NCI-H2171 (cell line): ENCODE results near the gene CPS1.

Experiments used
- DNase-seq: peaks from one replicate; lab custom pipeline; 2025; lab: John Stamatoyannopoulos, UW

CPS1 gene

DNA sequence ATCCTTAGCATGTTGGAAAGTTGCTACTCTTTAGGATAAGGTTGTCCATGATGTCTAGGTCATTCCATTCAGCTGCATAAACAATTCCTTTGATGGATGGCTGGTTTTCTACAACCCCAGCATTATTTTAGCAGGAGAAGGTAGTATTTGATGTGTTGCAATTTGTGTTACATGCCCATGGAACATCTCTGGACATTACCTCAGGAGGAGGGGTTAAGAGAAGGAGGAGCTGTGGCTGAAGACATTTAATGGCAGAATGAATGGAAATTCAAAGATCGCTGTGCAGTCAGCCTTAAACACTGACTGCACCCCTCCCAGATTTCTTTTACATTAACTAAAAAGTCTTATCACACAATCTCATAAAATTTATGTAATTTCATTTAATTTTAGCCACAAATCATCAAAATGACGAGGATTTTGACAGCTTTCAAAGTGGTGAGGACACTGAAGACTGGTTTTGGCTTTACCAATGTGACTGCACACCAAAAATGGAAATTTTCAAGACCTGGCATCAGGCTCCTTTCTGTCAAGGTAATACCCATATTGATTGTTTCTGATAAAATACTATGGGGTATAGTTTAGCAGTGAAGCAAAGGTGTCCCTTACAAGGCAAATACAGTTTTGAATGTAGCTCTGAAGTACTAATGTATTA lies at the start of gene CPS1:
TSS of gene CPS1 (plus strand) at position 271 of the 652 bp plus-strand sequence. CDS start at position 406, 135 bp downstream.
- DNase-seq = no peak

DNA sequence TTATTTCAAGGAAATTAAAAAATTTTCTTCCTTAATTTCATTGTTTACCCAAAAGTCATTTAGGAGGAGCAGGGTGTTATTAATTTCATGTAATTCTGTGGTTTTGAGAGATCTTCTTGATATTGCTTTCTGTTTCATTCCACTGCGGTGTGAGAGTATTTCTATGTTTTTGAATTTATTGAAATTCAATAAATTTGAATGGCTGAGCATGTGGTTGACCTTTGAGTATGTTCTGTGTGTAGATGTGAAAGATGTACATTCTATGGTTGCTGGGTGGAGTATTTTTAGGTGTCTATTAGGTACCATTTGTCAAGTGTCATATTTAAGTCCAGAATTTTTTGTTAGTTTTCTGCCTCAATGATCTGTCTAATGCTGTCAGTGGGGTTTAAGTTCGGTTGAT lies 40.5 kb upstream of the CPS1 start:
- DNase-seq = no peak

DNA sequence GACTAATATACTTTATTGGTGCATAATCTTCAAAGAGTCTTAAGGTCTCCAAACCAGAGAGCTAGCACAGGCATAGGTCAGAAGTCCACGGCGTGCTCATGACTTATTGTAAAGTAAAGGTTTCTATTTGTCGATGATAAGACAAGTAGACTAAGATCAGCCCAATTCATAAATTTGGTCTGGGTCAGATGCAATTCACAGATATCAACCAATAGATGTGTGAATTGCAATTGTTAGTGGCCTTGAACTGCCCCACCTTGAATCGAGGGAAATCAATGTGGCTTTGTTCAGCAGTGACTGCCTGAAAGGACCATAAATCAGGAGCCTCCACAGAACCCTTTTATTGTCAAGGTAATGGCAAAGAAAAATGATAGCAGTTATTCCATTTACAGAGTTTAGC lies 39.1 kb upstream of the CPS1 start:
- DNase-seq = no peak

DNA sequence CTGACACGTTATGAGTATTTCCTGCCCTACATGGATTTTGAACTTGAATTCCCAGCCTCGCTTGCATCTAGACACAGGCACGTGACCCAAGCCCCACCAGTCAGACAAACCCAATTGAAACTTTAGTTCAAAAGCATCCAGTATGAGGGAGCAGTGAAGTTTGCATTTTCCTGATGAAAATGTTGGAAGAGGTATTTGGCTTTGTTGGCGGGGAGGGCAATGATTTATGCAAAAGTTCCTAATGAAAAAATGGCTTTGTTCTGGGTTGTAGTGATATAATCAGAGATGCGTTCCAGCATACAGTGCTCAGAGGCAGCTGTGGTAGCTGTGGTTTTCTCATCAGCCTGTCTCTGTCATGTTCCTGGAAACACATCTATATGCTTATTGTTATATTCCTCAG lies 36.8 kb upstream of the CPS1 start:
- DNase-seq = no peak

DNA sequence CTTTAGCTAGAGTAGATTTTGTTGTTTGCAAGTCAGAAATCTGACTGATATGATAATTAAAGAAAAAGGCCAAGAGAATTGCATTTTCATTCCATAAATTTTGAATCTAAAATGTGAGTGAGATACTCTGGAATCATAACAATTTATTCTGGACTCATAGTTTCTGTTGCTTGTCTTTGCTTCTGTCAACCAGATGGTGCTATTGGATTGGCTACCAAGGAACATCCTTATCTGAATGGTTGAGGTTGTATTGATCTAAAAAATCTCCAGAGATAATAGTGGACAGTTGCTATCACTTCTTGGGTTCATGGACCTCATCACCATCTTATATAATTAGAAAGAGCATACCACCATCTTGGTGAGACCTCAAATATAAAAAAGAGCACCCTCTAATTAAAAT lies 34.0 kb upstream of the CPS1 start:
- DNase-seq = no peak

DNA sequence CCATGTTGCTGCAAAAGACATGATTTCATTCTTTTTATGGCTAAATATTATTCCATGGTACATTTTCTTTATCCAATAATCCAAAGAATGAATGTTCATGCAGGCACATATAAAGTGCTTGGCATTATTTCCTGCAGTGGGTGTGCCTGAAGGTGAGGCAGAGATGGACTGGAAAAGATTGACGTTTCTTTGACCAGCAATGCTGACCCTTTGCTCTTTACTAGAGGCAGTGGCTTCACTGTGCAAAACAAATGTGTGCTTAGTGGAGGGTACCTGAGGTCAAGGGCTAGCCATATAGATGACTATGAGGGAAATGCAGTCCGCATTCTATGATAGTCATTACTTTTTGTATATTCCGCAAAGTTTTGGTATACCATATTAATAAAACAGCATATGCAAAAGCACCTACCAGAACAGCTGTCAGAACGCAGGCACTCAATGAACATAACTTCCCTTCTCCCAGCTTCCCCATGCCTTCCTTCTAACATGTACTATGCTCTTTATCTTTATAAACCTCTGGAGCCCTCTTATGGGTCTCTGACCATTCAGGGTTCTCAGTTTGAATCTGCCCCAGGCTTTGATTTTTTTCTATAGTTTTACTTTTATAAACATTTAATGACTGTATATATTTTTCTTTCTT lies 32.6 kb upstream of the CPS1 start:
- DNase-seq = no peak

DNA sequence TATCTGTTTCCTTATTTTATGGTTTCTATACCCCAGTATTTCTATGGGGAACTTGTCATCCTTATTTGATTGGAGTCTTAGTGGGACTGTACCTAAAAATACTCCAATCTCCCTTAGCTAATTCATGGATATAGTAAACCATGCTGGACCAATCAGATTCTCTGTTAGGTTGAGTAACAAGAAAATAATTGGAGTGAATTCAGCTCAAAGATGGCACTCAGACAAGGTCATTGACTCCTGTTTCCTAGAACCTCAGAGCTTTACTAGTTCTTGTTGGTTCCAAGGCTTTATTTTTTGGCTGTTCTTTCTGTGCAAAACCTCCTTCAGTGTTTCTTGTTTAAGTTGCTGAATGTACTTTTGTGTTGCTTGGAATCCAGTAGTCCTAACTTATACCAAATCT lies 31.9 kb upstream of the CPS1 start:
- DNase-seq = no peak

DNA sequence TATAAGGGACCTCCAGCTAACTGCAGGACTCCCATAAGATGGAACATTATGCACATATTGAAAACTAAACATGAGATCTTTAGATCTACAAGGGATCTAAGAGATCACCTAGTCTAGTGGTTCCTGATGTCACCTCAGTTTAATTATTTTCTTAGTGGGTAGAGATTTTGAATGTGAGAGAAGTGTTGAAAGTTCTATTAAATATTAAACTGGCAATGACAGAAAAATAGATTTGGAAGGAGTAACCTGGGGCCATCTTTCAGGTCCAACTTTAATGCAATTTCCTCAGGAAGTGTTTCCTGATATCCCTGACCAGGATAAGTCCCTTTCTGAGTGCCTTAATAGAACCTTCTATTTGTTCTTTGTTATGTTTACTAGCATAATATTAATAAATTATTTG lies 29.1 kb upstream of the CPS1 start:
- DNase-seq = no peak

DNA sequence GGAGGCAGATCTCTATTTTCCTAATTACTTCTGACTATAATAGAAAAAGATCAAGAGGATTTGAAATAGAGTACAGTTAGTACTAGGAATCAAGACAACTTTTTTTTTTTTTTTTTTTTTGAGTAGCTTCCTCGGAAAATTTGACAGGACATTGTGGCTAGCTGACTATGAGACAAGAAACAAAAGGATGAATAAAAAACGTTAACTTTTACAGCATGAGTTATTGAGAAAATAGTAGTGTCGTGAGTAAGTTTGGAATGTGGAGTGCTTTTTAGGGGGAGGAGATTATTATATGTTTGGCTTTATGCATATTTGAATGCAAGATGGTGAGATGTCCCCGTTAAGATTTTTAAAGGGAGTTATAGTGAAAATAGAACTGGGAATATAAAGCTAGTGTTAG lies 27.7 kb upstream of the CPS1 start:
- DNase-seq = no peak

DNA sequence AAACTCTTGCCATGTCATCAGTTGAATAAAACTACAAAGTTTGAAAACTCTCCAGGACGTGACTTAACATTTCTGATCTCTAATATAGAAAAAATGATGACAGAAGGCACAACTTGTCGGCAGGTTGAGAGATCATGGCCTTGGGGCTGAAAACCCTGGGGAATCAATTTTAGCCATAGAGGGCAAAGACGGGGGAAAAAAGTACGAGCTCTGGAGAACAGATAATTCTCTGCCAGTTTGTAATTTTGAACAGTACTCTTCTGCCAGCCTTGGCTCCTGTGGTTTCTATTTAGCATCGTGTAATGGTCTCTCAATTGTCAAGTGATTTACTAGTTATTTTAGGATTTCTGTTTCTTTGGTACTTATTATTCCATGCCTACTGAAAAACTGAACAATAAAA lies 25.3 kb upstream of the CPS1 start:
- no peak for DNase-seq

DNA sequence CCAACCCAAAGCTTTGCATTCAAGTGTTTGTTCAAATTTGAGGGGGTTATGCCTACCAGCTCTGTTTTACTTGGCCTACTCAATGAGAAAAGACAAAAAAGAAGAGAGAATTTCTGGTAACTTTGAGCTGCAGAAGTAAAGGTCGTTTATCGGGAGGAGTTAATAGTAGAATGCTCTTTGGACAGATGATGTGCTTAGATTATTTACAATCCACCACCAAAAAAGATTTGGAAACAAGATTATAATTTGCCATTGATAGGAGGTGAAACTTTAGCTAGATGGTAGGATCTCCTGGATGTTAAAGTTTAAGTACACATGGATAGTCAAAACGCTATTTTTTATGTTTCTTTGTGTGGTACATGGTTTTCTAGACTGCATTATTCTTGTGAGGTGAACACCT lies 24.9 kb upstream of the CPS1 start:
- no peak for DNase-seq

DNA sequence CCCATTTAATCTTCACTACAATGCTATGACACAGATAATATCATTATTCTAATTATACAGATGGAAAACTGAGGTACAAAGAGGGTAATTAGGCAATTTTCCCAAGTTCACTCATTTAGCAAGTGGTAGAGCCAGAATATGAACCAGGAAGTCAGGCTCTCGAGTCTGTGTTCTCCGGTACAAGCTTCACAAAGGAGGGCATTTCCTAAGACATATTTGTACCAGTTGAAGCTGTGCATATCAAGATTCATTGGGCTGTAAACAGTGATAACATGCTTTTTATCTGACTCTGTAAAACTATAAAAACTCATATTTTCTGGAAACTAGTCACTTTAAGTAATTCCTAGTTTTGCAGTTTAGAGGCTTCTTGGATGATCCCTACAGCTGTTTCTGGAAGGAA lies 23.0 kb upstream of the CPS1 start:
- DNase-seq = no peak

DNA sequence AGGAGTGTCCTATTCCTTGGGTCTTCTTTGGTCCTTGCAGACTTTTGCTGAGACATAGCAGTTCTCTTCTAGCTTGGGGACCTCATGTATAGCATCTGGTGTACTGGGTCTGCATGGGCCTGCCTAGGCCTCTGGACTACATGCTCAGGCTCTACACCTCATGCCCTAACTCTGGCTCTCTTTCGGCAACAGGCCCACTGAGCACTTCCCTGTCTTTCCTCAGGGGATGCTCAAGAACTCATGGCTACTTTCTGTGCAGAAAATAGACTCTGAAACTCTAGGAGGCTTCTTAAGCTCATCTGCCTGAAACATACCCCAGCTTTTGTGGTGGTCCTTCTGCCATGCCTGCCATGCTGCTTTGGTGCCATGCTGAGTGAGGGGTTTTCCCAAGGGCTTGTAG lies 21.5 kb upstream of the CPS1 start:
- DNase-seq = no peak

DNA sequence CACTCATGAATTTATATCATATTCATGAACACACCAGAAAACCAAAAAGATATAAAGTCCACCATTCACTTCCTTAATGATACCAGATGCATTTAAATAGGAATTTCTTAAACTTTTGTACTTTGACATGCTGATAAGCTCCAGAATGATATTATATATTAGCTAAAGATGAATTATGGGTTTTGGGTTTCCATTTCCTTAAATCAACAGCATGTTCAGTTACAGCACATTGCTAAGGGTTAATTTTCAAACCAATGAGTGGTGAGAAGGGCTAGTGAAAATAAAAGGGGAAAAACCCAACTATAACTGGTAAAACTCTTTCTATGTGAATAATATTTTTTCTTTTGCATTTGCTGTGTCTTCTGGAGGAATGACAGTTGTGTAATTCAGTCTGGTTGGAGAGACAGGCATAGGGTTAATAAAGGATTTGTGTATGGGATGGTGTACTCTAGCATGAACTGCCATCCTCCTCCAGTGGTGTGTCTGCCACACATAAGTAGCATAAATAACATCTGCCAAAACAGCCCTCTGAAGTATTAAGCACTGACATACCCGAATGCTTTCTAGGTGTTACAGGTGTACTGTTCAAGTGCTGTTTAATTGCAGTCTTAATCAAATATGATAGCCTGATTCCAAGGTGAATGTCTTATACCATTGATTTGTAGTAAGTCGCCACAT lies 19.3 kb upstream of the CPS1 start:
- DNase-seq = no peak

DNA sequence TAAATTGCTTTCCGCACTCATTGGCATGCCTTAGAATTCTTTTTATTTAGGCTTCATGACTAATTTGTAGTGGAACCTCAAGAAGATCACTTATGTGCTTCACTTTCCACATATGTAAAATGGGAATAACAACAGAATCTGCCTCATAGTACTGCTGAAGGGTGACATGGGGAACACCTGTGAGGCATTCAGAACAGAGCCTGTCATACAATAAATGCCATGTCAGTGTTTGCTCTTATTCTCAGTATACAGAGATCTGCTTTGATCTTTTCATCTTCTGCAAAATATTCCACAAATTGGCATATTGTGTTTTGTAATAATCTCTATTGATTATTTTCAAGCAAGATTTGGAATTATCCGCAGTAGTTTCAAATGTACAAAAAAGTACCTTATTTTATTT lies 17.4 kb upstream of the CPS1 start:
- no peak for DNase-seq

DNA sequence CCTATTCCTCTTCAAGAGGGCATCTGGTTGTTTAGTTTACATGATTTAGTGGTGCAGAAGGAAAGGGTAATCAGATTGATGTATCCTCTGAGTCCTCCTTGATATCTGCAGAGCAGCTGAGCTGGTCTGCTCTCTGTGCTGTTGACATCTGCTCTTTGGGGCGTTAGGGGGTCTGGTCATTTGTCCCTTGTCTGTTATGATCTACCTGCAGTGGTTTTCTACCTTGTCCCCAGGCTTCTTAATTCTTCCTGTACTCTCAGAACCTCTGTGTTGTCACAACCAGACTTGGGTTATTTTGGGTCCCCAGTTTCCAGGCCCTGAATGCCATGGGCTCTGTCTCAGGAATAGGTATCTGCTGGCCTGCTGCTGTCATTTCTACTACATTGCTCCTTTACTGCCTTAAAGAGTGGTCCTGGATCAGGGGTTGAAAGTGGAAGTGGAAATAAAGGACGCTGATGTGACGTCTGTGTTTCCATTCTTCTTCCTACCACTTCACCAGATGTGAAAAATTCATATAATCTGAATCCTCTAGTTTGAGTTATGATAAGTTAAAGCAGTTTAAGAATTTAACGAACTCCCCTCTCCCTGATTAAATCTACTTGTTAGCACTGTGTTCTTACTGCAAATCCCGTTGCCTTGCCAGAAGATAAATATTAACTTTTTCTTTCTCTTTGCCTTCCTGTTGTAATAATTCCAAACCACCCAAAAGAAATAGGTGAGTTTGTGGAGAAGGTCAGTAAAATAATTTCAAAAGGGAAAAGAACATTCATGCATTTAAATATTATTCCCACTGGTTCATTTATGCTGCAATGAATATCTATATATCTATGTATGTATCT lies 16.6 kb upstream of the CPS1 start:
- no peak for DNase-seq

DNA sequence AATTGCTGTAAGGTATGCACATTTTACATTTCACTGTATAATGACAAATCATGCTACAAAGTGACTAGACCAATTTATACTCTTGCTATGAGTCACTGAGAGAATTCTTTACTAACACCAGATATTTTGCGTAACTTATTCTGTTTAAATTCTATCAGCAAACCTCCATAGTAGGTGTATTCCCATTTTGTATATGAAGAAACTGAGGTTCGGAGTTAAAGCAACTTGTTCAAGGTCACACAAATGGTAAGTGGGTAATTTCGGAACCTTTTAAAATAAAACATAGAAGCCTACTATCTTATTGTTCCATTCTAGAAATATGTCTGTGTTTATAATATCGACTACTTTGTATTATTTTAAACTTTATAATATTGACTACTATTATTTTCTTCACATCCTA lies 15.9 kb upstream of the CPS1 start:
- DNase-seq = no peak

DNA sequence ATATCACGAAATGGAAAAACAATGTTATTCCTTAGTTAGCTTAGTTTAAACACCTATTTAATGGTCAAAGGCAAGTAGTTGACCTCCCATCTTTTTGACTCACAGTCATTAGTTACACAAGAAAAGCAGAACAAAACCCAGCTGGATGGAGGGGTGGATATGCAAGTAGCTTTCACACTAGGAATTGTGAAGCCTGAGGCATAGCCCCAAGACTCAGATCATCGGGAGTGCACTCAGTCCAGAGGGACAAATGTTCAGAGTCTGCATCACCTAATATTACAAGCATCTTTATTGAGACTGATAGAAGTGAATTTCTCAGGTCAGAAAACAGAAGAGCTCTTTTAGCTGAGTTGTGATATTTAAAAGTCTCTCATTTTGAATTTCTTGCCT lies 15.5 kb upstream of the CPS1 start:
- DNase-seq = no peak

DNA sequence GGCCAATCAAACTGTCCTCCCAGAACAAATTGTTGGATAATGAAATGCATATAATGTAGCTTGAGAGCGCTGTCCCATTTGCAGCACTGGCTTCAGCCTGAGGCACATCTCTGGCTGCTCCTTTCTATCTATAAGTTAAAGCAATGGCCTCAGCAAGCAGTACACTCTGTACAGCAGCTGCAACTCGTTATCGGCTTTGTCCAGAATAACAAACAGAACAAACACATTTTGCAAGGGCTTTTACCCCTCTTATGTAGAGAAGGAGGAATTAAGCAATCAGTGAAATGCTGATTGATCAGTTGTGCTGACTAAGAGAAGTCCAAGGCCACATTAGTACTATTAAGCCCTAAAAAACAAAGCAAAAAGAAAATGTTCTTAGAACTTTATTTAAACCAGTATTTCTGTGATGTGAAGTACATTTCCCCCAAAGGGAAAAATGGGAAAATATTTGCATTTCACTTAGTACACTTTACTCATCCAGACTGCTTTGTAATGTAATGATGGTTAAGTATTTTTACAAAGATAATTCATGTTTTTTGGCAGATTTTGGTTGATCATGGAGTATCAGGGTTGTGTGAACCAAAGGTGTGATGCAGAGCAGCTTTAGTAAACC lies 15.0 kb upstream of the CPS1 start:
- no peak for DNase-seq

DNA sequence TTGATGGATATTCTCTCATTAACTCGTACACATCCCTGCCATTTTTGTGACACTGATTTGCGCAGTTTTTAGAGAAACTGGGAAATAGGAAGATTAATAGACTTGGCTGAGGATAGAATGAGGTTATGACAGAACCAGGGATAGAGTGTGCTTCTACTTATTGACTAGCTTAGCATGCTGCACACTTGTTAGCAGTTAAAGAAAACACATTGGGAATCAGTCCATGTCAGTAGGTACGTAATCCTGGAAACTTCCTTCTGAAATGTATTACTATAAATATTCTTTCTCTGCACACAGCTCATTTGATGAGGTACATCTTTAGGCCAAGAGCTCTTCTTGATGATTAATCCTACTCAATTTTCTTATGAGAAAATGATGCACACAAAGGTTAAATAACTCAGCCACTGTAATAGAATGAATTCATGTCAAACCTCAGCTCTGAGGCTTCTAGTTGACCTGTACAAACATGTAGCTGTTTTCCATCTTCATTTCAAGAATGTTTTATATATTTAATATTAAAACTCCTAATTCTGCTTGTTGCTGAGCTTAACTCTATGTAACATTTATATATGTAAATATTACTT lies 12.3 kb upstream of the CPS1 start:
- no peak for DNase-seq

DNA sequence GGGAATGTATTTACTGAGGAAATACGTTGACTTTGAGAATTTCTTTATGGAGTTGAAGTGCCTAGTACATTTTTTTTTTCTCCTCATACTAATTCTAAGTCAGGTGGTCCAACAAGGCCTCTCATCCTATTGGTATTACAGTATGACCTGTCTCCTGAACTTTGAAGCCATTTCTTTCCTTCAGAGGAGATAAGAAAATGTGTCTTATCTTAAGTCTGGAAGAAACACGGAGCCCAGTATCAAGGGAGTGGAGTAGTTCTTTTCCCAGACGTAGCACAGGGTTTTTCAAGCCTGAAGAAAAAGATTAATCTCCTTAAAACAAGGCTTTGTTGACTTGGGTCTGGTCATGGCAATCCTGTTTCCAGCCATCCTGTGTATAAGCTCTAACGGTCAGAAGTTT lies 11.6 kb upstream of the CPS1 start:
- DNase-seq = no peak
